ENCODE measurements around the gene ATP6V0E1. TPM values are rescaled to one million over a fixed set of nuclear protein-coding genes. Genes with fewer than 3 reads are reported as not detected.

ATP6V0E1 gene
- polyA plus RNA-seq, 1 donor from 2014 or later: 53.0 TPM

- Histone ChIP-seq H3K4me3 (ENCODE audit: low read length) (no peak overlapping the region), H2AFZ (ENCODE audit: low read depth, low read length) (no peak overlapping the region), H3K9me3 (ENCODE audit: low read length) (no peaks in the 10 kb centered on the region), H3K27ac (ENCODE audit: low read length) (no peak overlapping the region), H3K79me2 (replicated peaks; ENCODE audit: insufficient read depth, low read length) (peaks cover 12% of the 10 kb centered on the region), H3K4me2 (ENCODE audit: low read length) (no peak overlapping the region), H4K20me1 (ENCODE audit: insufficient read depth) (no peaks in the 10 kb centered on the region), H3K9ac (ENCODE audit: low read length) (no peak overlapping the region), H3K9me2 (ENCODE audit: insufficient read depth, low read length) (no peaks in the 10 kb centered on the region), H3K36me3 (ENCODE audit: insufficient read depth, low read length) (no peaks in the 10 kb centered on the region), H3F3A (ENCODE audit: insufficient read depth, low read length, poor library complexity, severe bottlenecking) (no peaks in the 10 kb centered on the region), H3K27me3 (ENCODE audit: insufficient read depth, low read depth, low read length) (no peaks in the 10 kb centered on the region)
- TF ChIP-seq MXI1 (conservative IDR thresholded peaks at IDR 0.05; ENCODE audit: poor library complexity, severe bottlenecking) (no peak), RAD21 (conservative IDR thresholded peaks at IDR 0.05) (no peak), TAF1 (IDR thresholded peaks at IDR 0.05; ENCODE audit: low read depth) (no peak), POLR2AphosphoS5 (IDR thresholded peaks at IDR 0.05) (no peak)
Observed at GRCh38 chr5:172956228-172956627, 27.3 kb upstream of the ATP6V0E1 start.

DNA sequence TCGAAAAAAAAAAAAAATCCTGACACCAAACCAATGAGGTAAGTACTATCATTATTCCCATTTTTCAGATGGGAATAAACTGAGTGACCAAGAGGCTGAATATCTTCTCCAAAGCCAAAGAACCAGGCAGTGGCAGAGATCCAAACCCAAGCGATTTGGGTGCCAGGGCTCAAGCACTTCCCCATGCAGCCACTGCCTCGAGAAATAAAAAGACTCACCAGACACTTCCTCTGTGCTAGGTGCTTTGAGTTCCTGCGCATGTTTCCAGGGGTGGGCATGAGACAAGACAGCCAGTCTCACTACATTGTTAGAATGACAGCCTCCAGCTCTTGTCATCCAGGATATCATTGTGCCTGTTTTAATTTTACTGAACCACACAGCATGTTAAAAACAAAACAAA, 26.6 kb upstream of the ATP6V0E1 start:
- Histone ChIP-seq H3F3A (ENCODE audit: insufficient read depth, low read length, poor library complexity, severe bottlenecking) (no peaks in the 10 kb centered on the region), H3K27me3 (ENCODE audit: insufficient read depth, low read depth, low read length) (no peaks in the 10 kb centered on the region), H3K4me2 (ENCODE audit: low read length) (no peak overlapping the region), H3K79me2 (replicated peaks; ENCODE audit: insufficient read depth, low read length) (peaks cover 12% of the 10 kb centered on the region), H3K9me3 (ENCODE audit: low read length) (no peaks in the 10 kb centered on the region), H2AFZ (ENCODE audit: low read depth, low read length) (no peak overlapping the region), H3K9ac (ENCODE audit: low read length) (no peak overlapping the region), H3K9me2 (ENCODE audit: insufficient read depth, low read length) (no peaks in the 10 kb centered on the region), H3K36me3 (ENCODE audit: insufficient read depth, low read length) (no peaks in the 10 kb centered on the region), H3K27ac (ENCODE audit: low read length) (no peak overlapping the region), H3K4me3 (ENCODE audit: low read length) (no peak overlapping the region), H4K20me1 (ENCODE audit: insufficient read depth) (no peaks in the 10 kb centered on the region)
- TF ChIP-seq REST (IDR thresholded peaks at IDR 0.05; ENCODE audit: borderline replicate concordance): no peak
- no peak for TF ChIP-seq SMC3 (conservative IDR thresholded peaks at IDR 0.05; ENCODE audit: poor library complexity)
- no peak for TF ChIP-seq EZH2 (IDR thresholded peaks at IDR 0.05; ENCODE audit: borderline replicate concordance, insufficient read depth, low read length, poor library complexity, severe bottlenecking)
- TF ChIP-seq MXI1 (conservative IDR thresholded peaks at IDR 0.05; ENCODE audit: poor library complexity, severe bottlenecking): no peak
- no peak for TF ChIP-seq POLR2AphosphoS5 (IDR thresholded peaks at IDR 0.05)
- TF ChIP-seq, protein P1, sequence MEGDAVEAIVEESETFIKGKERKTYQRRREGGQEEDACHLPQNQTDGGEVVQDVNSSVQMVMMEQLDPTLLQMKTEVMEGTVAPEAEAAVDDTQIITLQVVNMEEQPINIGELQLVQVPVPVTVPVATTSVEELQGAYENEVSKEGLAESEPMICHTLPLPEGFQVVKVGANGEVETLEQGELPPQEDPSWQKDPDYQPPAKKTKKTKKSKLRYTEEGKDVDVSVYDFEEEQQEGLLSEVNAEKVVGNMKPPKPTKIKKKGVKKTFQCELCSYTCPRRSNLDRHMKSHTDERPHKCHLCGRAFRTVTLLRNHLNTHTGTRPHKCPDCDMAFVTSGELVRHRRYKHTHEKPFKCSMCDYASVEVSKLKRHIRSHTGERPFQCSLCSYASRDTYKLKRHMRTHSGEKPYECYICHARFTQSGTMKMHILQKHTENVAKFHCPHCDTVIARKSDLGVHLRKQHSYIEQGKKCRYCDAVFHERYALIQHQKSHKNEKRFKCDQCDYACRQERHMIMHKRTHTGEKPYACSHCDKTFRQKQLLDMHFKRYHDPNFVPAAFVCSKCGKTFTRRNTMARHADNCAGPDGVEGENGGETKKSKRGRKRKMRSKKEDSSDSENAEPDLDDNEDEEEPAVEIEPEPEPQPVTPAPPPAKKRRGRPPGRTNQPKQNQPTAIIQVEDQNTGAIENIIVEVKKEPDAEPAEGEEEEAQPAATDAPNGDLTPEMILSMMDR (IDR thresholded peaks at IDR 0.05; ENCODE audit: poor library complexity, severe bottlenecking): no peak
- TF ChIP-seq RAD21 (conservative IDR thresholded peaks at IDR 0.05): no peak
- TF ChIP-seq EP300 (conservative IDR thresholded peaks at IDR 0.05; ENCODE audit: poor library complexity, severe bottlenecking): no peak
- TF ChIP-seq TAF1 (IDR thresholded peaks at IDR 0.05; ENCODE audit: low read depth): no peak

DNA sequence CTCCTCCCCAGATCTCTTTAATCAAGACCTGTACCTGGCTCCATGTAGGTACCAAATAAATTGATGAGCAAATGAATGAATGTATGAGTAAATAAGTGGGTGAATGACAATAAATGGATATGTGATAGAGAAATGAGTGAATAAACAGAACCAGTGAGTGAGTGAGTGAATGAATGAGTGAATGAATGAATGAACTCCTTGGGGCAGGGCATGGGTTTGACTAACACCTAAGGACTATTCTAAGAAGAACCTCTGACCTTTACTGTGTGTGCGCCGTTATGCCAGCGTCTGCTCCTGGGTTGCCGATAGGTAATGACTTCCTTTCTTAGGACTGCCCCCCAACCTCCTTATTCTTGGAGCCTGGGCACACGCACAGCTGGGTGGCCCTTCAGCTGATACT, 26.1 kb upstream of the ATP6V0E1 start:
- no peak overlapping the region for H3K27ac ChIP-seq (ENCODE audit: low read length)
- no peak overlapping the region for H3K4me2 ChIP-seq (ENCODE audit: low read length)
- no peak overlapping the region for H3K9ac ChIP-seq (ENCODE audit: low read length)
- no peaks in the 10 kb centered on the region for H3K27me3 ChIP-seq (ENCODE audit: insufficient read depth, low read depth, low read length)
- no peak overlapping the region for H2AFZ ChIP-seq (ENCODE audit: low read depth, low read length)
- H3K36me3 ChIP-seq (ENCODE audit: insufficient read depth, low read length): no peaks in the 10 kb centered on the region
- no peaks in the 10 kb centered on the region for H3F3A ChIP-seq (ENCODE audit: insufficient read depth, low read length, poor library complexity, severe bottlenecking)
- H3K4me3 ChIP-seq (ENCODE audit: low read length): no peak overlapping the region
- H4K20me1 ChIP-seq (ENCODE audit: insufficient read depth): no peaks in the 10 kb centered on the region
- TF ChIP-seq RAD21 (conservative IDR thresholded peaks at IDR 0.05) (no peak), SMC3 (conservative IDR thresholded peaks at IDR 0.05; ENCODE audit: poor library complexity) (no peak), EP300 (conservative IDR thresholded peaks at IDR 0.05; ENCODE audit: poor library complexity, severe bottlenecking) (no peak), POLR2AphosphoS5 (IDR thresholded peaks at IDR 0.05) (no peak), REST (IDR thresholded peaks at IDR 0.05; ENCODE audit: borderline replicate concordance) (no peak), MXI1 (conservative IDR thresholded peaks at IDR 0.05; ENCODE audit: poor library complexity, severe bottlenecking) (no peak), EZH2 (IDR thresholded peaks at IDR 0.05; ENCODE audit: borderline replicate concordance, insufficient read depth, low read length, poor library complexity, severe bottlenecking) (no peak), TAF1 (IDR thresholded peaks at IDR 0.05; ENCODE audit: low read depth) (no peak)
- TF ChIP-seq, protein P1 (IDR thresholded peaks at IDR 0.05; ENCODE audit: poor library complexity, severe bottlenecking): no peak
- H3K9me3 ChIP-seq (ENCODE audit: low read length): no peaks in the 10 kb centered on the region
- peaks cover 12% of the 10 kb centered on the region for H3K79me2 ChIP-seq (replicated peaks; ENCODE audit: insufficient read depth, low read length)
- no peaks in the 10 kb centered on the region for H3K9me2 ChIP-seq (ENCODE audit: insufficient read depth, low read length)
